CD4-positive, alpha-beta T cell treated with Interleukin-6 for 4 hours (primary cell): Measurements from ENCODE around the gene GNAQ.

ENCODE experiments used
- DNase-seq: peaks from one replicate; pipeline ENCODE4 v3.0.0-alpha.2; 2020; ENCODE audit warnings: mixed read lengths

The GNAQ gene

DNA sequence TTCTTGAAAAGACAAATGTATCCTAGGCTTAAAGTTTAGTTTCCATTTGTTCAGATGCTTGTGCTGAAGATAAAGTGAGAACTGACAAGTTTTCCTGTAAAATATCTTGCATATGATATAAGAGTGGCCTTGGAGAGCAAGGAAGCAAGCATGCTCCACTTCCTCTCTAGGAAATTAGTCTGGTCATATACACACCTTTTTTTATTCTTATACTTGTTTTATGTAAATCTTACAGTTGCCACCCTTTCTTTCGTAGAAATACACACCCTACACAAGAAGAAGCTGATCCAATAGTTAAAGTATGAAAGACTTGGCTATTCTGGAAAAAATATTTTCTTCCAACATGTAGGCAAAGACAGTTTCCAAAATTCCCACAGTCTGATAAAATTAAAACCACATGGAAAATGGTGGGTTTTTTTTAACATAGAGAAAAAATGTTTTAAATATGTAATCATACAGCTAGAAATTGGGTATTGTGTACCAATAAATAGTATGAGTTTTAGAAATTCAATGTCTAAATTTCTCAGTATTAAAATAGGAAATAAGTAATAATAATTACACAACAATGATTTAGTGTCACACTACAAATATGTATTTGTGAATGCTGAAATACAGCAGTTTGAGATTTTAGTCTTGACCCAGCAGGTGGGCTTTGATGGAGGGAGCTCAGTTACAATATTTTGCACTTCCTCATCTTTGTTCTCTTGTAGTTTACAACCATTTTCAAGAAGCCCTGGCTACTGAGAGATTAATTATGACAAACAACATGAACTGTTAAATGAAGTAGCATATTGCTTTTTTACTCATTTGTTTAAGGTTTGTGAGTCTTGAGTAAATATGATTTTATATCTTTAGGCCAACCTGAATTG is 197.8 kb downstream of the GNAQ start:
- no peak for DNase-seq

GRCh38 chr9:77832639-77833038 is 199.0 kb downstream of the GNAQ start:
- no peak for DNase-seq

DNA sequence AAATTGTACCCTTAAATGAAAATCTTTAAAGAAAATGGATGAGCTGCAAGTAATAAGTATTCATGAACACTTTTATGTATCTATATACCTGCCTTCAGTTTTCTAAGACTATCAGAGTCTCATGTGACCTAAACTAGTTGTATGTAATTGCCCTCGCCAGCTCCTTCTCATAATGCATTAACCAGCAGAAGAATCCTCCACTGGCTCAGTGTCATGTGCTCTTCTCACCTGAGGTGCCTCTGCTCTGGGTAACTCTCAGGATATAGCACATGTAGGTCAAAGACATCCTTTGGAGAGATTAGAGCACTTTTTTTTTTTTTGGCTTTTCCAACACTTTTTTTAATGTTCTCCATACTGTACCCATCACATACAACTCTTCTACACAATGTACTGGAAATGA is 199.8 kb downstream of the GNAQ start:
- DNase-seq = no peak

GRCh38 chr9:77830618-77831285 is 200.9 kb downstream of the GNAQ start:
- DNase-seq = no peak

- DNase-seq = no peak
These were observed 202.2 kb downstream of the GNAQ start for GRCh38 chr9:77829420-77829819.

- no peak for DNase-seq
These were observed 204.4 kb downstream of the GNAQ start for GRCh38 chr9:77827104-77827784.

GRCh38 chr9:77826621-77827020 is 205.0 kb downstream of the GNAQ start:
- DNase-seq = no peak

GRCh38 chr9:77826116-77826515 is 205.5 kb downstream of the GNAQ start:
- no peak for DNase-seq

DNA sequence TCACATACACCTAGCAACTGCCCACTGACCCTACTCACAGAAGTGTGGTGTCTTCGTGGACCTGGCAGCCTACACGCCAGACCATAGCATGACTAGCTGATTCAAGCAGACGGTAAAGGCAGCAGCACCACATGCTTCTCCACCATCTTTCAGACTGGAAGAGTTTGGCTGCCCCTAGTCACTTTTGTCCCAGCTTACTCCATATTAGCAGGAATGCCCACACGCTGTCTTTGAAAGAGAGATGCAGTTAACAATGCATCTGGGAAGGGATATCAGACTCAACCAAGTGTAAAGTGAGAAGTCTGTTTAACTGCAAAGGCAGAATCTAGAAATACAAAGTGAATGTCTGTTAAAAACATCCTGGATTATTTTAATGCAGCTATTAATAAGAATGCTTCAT is 206.2 kb downstream of the GNAQ start:
- no peak for DNase-seq

DNA sequence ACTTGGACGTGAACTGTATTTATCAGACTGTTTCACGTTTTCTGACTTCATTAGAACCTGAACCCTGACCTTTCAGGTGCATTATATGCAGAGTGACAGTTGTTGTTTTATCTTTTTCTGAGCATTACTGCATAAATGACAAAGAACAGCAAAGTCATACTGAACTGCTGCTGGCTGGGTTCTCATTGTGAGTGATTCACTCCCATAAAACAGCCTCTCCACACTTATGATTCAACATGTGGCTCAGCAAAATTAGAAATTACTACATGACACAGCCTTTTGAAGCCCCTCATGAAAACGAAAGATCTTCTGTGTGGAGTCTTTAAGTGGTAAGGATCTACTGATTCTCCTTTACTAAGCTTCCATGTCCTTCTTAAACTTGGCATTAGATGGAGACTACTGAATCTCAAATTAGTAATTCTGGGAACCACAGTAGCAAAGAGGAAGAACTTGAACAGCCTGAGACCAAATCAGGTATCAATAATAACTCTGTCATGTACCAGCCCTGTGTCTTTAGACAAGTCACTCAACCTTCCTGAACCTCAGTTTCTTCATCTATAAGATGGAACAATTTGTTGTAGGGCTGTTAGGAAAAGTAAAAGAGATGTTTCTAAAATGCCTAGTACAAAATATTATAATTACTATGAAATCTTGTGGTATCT is 211.2 kb downstream of the GNAQ start:
- DNase-seq = no peak

- DNase-seq = no peak
These were observed 212.0 kb downstream of the GNAQ start for GRCh38 chr9:77819657-77820056.

DNA sequence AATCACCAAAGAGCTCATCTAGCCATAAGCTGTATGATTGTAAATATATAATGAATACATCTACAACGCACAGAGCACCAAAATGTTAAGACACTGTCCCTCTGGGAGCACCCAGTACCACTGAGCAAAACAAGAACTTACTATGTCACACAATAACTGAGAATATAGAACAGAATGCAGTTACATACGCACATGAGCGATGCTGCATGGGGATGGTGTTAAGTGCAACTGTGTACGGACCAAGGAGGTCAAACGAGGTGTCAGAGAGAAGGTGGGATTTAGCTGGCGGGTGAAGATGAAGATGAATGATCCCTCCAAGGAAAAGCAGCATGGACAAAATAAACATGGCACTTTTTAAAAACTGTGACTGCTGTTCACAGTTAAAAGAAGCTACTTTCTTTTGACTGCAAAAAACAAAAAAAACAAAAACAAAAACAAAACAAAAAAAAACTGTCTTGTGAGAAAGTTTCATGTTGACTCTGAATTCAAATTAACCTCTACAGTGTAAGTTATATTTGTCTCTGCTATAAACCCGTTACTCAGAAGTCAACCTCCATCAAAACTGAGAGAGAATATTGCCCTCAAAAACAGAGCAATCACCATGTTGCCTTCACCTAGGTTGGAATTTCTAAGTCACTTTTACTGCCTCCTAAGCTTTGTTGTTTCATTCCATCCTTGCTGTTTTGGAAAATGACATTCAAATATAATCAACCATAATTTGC is 213.9 kb downstream of the GNAQ start:
- no peak for DNase-seq

GRCh38 chr9:77816641-77817341 is 214.8 kb downstream of the GNAQ start:
- DNase-seq = no peak

GRCh38 chr9:77815260-77815659 is 216.4 kb downstream of the GNAQ start:
- no peak for DNase-seq

- no peak for DNase-seq
These were observed 219.8 kb downstream of the GNAQ start for GRCh38 chr9:77811832-77812231.

DNA sequence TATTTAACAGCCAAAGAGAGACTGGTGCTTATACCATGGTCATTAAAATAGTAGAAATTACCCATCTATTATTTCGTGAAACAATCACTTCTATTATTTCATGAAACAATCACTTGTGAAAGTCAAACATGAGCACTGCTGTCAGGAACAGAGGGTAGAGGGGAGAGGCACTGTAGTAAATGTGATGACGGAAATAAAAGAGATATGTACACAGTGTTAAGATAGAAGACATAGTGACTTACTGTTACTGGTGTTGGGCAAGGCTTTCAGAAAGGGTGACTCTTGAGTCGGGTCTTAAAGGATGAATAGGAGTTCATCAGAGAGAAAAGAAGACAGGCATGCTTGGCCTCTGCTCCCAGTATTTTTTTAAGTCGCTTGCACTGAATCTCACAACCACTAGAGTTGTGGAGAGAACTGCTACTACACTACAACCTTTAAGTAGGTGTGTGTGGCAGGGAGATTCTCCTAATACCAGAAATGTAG is 220.9 kb downstream of the GNAQ start:
- no peak for DNase-seq

DNA sequence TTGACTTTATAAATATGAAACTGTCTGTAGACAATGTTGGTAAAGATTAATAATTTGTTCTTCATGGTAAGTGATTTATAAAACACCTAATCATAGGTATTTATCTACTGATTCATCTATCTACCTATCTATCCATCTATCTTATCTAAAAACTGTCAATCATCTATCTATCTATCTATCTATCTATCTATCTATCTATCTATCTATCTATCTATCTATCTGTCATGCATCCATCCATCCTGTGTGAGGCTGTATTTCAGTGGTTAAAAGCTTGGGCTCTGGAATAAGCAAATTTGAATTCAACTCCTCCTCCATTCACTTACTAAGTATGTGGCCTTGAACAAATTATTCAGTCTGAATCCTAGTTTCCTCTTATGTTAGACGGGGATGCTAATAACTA is 221.6 kb downstream of the GNAQ start:
- DNase-seq = no peak

- DNase-seq = no peak
These were observed 222.1 kb downstream of the GNAQ start for GRCh38 chr9:77809552-77809951.

GRCh38 chr9:77808751-77809081 is 222.9 kb downstream of the GNAQ start:
- no peak for DNase-seq

- DNase-seq = no peak
These were observed 223.5 kb downstream of the GNAQ start for GRCh38 chr9:77807846-77808750.

DNA sequence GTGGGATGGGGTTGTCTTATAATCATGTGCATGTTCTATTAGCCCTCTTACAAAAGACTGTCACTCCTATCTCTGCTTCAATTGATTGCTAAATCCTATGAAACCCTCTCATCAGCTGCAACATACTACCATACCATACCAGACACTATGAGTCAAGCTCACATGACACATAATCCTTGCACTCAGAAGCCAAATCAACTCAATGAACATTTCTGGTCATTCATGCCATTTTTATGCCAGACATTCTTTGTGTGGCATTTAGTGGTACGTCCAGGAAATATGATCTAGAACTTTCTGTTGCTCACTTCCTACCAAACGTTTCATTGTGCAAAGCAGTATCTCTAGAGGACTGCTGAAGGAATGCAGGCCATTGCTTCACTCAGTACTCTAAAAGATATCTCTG is 224.3 kb downstream of the GNAQ start:
- DNase-seq = no peak
